Right ventricle myocardium inferior (tissue), 1 donor: Measurements from ENCODE around the gene CALHM1. TPM values are rescaled to one million over a fixed set of nuclear protein-coding genes. Genes with fewer than 3 reads are reported as not detected.
"Not testable (repeated sequence)": the region's sequence is repeated elsewhere in the genome, so short reads cannot be mapped to it uniquely, and the experiment has no call there.

Experiments used
- ATAC-seq: fragments of 200-7000 bp; cut with Tn5 transposase; one replicate; pipeline ENCODE4 v1.9.1; 2020; ENCODE audit warnings: mild to moderate bottlenecking, moderate library complexity
- DNase-seq: peaks from one replicate; pipeline ENCODE4 v3.0.0; 2021; ENCODE audit errors: missing footprints
- intact Hi-C: fragments of 100-400 bp; cut with DNase I; formaldehyde crosslinking; loops from one replicate; pipeline ENCODE4 v1.11.0; 2022
- total RNA-seq: library from RNA; stranded (reverse); fragmentation: NEBNext Ultra II Directional; extraction: Animal tissue kit (Norgen Biotek cat#: 25700); gene quantifications from one replicate; pipeline ENCODE4 v1.2.1, GENCODE V29; 2021
- donor health status: DM: no; HTN: yes; CAD: no; lungs with severe emphysema.

The CALHM1 gene
- total RNA-seq, 1 donor from 2014 or later, result not detected

GRCh38 chr10:103443475-103444185 is 15.1 kb downstream of the CALHM1 start:
- ATAC-seq (no peak), DNase-seq (no peak)
- intact Hi-C loops, result no loop called here

- DNase-seq (peak; percentile 74), ATAC-seq (peak; percentile 31)
- intact Hi-C loops, result no loop called here
Measured at GRCh38 chr10:103442031-103442461, 16.7 kb downstream of the CALHM1 start.

- no peak for DNase-seq
- ATAC-seq, result no peak
- intact Hi-C loops, result no loop called here
Measured at GRCh38 chr10:103441611-103442010, 17.1 kb downstream of the CALHM1 start.

- no peak for ATAC-seq
- intact Hi-C loops, result no loop called here
Measured at GRCh38 chr10:103441206-103441605, 17.5 kb downstream of the CALHM1 start.

GRCh38 chr10:103440416-103440815 is 18.3 kb downstream of the CALHM1 start:
- DNase-seq (no peak), ATAC-seq (no peak)
- intact Hi-C loops, result no loop called here

More at GRCh38 chr10:103441206-103441605, 17.5 kb downstream of the CALHM1 start:
- DNase-seq, result no peak

- intact Hi-C loops, result no loop called here
- no peak for DNase-seq
- ATAC-seq, result no peak
Measured at GRCh38 chr10:103439776-103440175, 18.9 kb downstream of the CALHM1 start.

- intact Hi-C loops, result no loop called here
- DNase-seq, result peak; percentile 79
- ATAC-seq, result no peak
Measured at GRCh38 chr10:103433858-103434257, 24.8 kb downstream of the CALHM1 start.

GRCh38 chr10:103431902-103432301 is 26.8 kb downstream of the CALHM1 start:
- intact Hi-C loops, result no loop called here
- no peak for DNase-seq
- no peak for ATAC-seq

- DNase-seq, result no peak
- intact Hi-C loops, result no loop called here
- ATAC-seq, result no peak
Measured at GRCh38 chr10:103429647-103430046, 29.1 kb downstream of the CALHM1 start.

GRCh38 chr10:103428989-103429643 is 29.6 kb downstream of the CALHM1 start:
- intact Hi-C loops, result no loop called here
- ATAC-seq (no peak), DNase-seq (no peak)

GRCh38 chr10:103427866-103428265 is 30.8 kb downstream of the CALHM1 start:
- intact Hi-C loops, result no loop called here
- ATAC-seq, result no peak
- no peak for DNase-seq

- intact Hi-C loops, result no loop called here
- no peak for DNase-seq
- no peak for ATAC-seq
Measured at GRCh38 chr10:103423748-103424147, 35.0 kb downstream of the CALHM1 start.

GRCh38 chr10:103419101-103419500 is 39.6 kb downstream of the CALHM1 start:
- no peak for DNase-seq
- ATAC-seq, result no peak
- intact Hi-C loops, result loop anchor here (5.0 kb wide), 1 partner anchor 173 kb away; no protein-coding TSS in a partner anchor

GRCh38 chr10:103417601-103418000 is 41.1 kb downstream of the CALHM1 start:
- ATAC-seq (no peak), DNase-seq (no peak)
- intact Hi-C loops, result loop anchor here (5.0 kb wide), 1 partner anchor 175 kb away; no protein-coding TSS in a partner anchor

GRCh38 chr10:103417148-103417469 is 41.6 kb downstream of the CALHM1 start:
- DNase-seq, ATAC-seq: not testable (repeated sequence)
- intact Hi-C loops, result loop anchor here (5.0 kb wide), 1 partner anchor 175 kb away; no protein-coding TSS in a partner anchor

GRCh38 chr10:103416436-103417147 is 42.1 kb downstream of the CALHM1 start:
- no peak for DNase-seq
- peak; percentile 58 for ATAC-seq
- intact Hi-C loops, result loop anchor here (5.0 kb wide), 1 partner anchor 176 kb away; no protein-coding TSS in a partner anchor

- no peak for DNase-seq
- no peak for ATAC-seq
- intact Hi-C loops, result loop anchor here (5.0 kb wide), 1 partner anchor 177 kb away; no protein-coding TSS in a partner anchor
Measured at GRCh38 chr10:103415581-103415980, 43.1 kb downstream of the CALHM1 start.

GRCh38 chr10:103413564-103413963 is 45.1 kb downstream of the CALHM1 start:
- DNase-seq (no peak), ATAC-seq (no peak)
- intact Hi-C loops, result no loop called here
